ENCODE data around the gene TBKBP1. TPM values are rescaled to one million over a fixed set of nuclear protein-coding genes. Genes with fewer than 3 reads are reported as not detected.

The TBKBP1 gene
- total and polyA plus RNA-seq, 2 donors (not counting 3 experiments of a cell fraction or from before 2014, with no cell fraction given), result 7.0 to 11.7 TPM

DNA sequence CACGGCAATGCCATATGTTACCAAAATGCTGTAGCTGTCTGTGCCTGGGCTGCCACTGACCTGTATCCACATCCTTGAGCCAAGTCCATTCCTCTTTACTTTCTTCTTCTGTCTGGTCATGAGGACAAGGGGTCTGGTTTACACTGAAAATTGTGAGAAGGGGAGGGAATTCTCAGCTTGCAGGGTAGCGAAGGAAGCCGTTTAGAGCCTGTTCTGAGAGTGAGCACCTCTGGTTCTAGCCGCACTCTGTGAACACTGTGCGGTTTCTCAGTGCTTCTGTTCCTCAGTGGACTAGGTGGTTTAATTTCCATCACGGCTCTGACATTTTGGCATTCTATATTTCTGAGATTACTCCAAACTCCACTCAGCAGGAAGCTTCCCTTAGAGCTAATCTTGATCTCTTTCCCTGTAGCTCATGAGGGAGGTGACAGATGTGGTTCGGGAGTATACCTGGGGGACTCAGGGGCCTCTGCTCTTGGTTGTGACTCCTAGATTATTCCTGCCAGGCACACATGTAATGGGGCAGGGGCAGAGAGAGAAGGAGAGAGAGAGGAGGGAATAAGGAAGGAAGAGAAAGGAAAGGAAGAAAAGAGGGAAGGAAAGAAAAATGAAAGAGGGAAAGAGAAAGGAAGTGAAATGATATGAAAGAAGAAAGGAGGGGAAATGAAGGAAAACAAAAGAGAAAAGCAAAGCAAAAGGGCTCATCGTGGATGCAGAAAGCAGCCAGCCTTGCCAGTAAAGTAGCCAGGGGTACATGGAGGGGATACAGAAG, 24.9 kb downstream of the TBKBP1 start:
- CTCF ChIA-PET, result interaction anchor here (0.5 to 3.0 kb wide), 7 partner anchors 12 to 55 kb away, joined by 3 to 14 read pairs (median 5); no protein-coding TSS in a partner anchor
- Histone ChIP-seq H3K4me3 (replicated peaks in 1 of 3; ENCODE audit: insufficient read depth in 1 of 3, low read depth in 1 of 3, low read length in 3 of 3) (no peak overlapping the region), H3K4me1 (ENCODE audit: control insufficient read depth, extremely low read depth, insufficient read depth, low read length) (no peaks in the 10 kb centered on the region), H3K9me3 (replicated peaks; ENCODE audit: control insufficient read depth, insufficient read depth, low read length) (no peaks in the 10 kb centered on the region), H3K9ac (replicated peaks; ENCODE audit: extremely low read depth, insufficient read depth, low read length) (no peak overlapping the region), H4K20me1 (replicated peaks; ENCODE audit: control insufficient read depth, extremely low read depth, insufficient read depth, low read length) (no peaks in the 10 kb centered on the region), H3K9me1 (replicated peaks; ENCODE audit: control insufficient read depth, extremely low read depth, insufficient read depth, low read length) (no peaks in the 10 kb centered on the region), H3K4me2 (ENCODE audit: insufficient read depth, low read length) (no peak overlapping the region), H3K27me3 (ENCODE audit: control insufficient read depth in 2 of 2, insufficient read depth in 2 of 2, low read length in 2 of 2) (peaks cover 38 to 42% of the 10 kb centered on the region in 2 experiments), H3K27ac (ENCODE audit: insufficient read depth, low read depth, low read length) (no peak overlapping the region), H3K79me2 (ENCODE audit: control insufficient read depth, insufficient read depth, low read length) (no peaks in the 10 kb centered on the region), H3K36me3 (ENCODE audit: control insufficient read depth in 2 of 2, extremely low read depth in 1 of 2, insufficient read depth in 2 of 2, low read length in 2 of 2) (no peaks in the 10 kb centered on the region), H2AFZ (ENCODE audit: low read depth, low read length) (no peak overlapping the region)
- dilution Hi-C loops (cut with MboI; ENCODE audit: extremely low pct_ligation_motif_present, low sequenced_read_pairs), result no loop called here
- no peak for FAIRE-seq
- intact Hi-C loops (cut with micrococcal nuclease), result no loop called here
- POLR2A ChIA-PET, result no interaction called here
- no peak for DNase-seq (ENCODE audit: low read depth, low spot score)
- no TSS peak for BruUV-seq (replicated peaks)
- TF ChIP-seq EZH2 (IDR thresholded peaks at IDR 0.05; ENCODE audit: borderline replicate concordance, low read depth, low read length, severe bottlenecking) (no peak), MYC (IDR thresholded peaks at IDR 0.05; ENCODE audit: low read depth, low read length) (no peak)
- TF ChIP-seq, protein P1, sequence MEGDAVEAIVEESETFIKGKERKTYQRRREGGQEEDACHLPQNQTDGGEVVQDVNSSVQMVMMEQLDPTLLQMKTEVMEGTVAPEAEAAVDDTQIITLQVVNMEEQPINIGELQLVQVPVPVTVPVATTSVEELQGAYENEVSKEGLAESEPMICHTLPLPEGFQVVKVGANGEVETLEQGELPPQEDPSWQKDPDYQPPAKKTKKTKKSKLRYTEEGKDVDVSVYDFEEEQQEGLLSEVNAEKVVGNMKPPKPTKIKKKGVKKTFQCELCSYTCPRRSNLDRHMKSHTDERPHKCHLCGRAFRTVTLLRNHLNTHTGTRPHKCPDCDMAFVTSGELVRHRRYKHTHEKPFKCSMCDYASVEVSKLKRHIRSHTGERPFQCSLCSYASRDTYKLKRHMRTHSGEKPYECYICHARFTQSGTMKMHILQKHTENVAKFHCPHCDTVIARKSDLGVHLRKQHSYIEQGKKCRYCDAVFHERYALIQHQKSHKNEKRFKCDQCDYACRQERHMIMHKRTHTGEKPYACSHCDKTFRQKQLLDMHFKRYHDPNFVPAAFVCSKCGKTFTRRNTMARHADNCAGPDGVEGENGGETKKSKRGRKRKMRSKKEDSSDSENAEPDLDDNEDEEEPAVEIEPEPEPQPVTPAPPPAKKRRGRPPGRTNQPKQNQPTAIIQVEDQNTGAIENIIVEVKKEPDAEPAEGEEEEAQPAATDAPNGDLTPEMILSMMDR (IDR thresholded peaks at IDR 0.05; ENCODE audit: extremely low read depth in 1 of 2, insufficient read depth in 1 of 2, low read depth in 1 of 2, low read length in 2 of 2), result no peak
- TF ChIP-seq, protein P2, sequence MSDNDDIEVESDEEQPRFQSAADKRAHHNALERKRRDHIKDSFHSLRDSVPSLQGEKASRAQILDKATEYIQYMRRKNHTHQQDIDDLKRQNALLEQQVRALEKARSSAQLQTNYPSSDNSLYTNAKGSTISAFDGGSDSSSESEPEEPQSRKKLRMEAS (IDR thresholded peaks at IDR 0.05; ENCODE audit: insufficient read depth, insufficient read length), result no peak
